IMR-90 (cell line): ENCODE measurements around the gene TMEM223. TPM values are rescaled to one million over a fixed set of nuclear protein-coding genes. Genes with fewer than 3 reads are reported as not detected.

Experiments
- ATAC-seq: fragments of 200-7000 bp; cut with Tn5 transposase; 2 replicates; pipeline ENCODE4 v1.9.1; 2020; ENCODE audit warnings: low read depth, mild to moderate bottlenecking, moderate library complexity
- BruUV-seq: library from RNA; stranded (reverse); fragments of 400-500 nt; replicated peaks from 2 replicates; lab custom pipeline; 2021; lab: Mats Ljungman, UMichigan
- CTCF ChIA-PET: fragments of 300-600 bp; formaldehyde crosslinking; extraction: SDS; loops from one replicate; lab custom pipeline; 2021; ENCODE audit warnings: antibody characterized with exemption; lab: Yijun Ruan, JAX
- POLR2A ChIA-PET: fragments of 300-600 bp; sonication (Branson Sonifier 250); formaldehyde crosslinking; loops from one replicate; lab custom pipeline; 2022; ENCODE audit warnings: antibody characterized with exemption; ENCODE audit not compliant: unreplicated experiment; lab: Charles Lee
- DNase-seq: peaks from one replicate; pipeline ENCODE4 v3.0.0; 2013
- H2AFZ ChIP-seq: replicated peaks from 2 replicates; pipeline ENCODE3; 2013; ENCODE audit warnings: low read length, mild to moderate bottlenecking; ENCODE audit not compliant: poor library complexity
- H2AK5ac ChIP-seq: 2 replicates; pipeline ENCODE4 v1.6.1; 2013; ENCODE audit warnings: low read depth, low read length, inconsistent platforms
- H2AK9ac ChIP-seq: replicated peaks from 2 replicates; pipeline ENCODE3; 2013; ENCODE audit warnings: mild to moderate bottlenecking, low read depth, low read length, moderate library complexity; ENCODE audit not compliant: poor library complexity
- H2BK120ac ChIP-seq: 2 replicates; pipeline ENCODE4 v1.6.1; 2013; ENCODE audit warnings: low read depth, low read length, inconsistent platforms
- H2BK15ac ChIP-seq: 3 replicates; pipeline ENCODE4 v1.6.1; 2013; ENCODE audit warnings: low read depth, low read length, inconsistent platforms
- H2BK20ac ChIP-seq: 2 replicates; pipeline ENCODE4 v1.6.1; 2013; ENCODE audit warnings: low read depth, mild to moderate bottlenecking, inconsistent platforms, low read length, moderate library complexity
- H2BK5ac ChIP-seq: 2 replicates; pipeline ENCODE4 v1.6.1; 2013; ENCODE audit warnings: mild to moderate bottlenecking, low read depth, low read length, inconsistent platforms; ENCODE audit not compliant: poor library complexity, severe bottlenecking
- H3K14ac ChIP-seq: replicated peaks from 2 replicates; pipeline ENCODE4 v1.6.1; 2013; ENCODE audit warnings: low read depth, low read length, inconsistent platforms
- H3K18ac ChIP-seq: 2 replicates; pipeline ENCODE4 v1.6.1; 2013; ENCODE audit warnings: low read depth, low read length, control low read depth
- H3K23ac ChIP-seq: 2 replicates; pipeline ENCODE4 v1.6.1; 2013; ENCODE audit warnings: low read depth, low read length, inconsistent platforms
- H3K27ac ChIP-seq: 2 replicates; pipeline ENCODE4 v1.5.1; 2013; ENCODE audit warnings: mild to moderate bottlenecking, control low read depth, low read length; ENCODE audit not compliant: insufficient read depth
- H3K27me3 ChIP-seq: 2 replicates; pipeline ENCODE4 v1.6.1; 2013; ENCODE audit warnings: low read length; ENCODE audit not compliant: control insufficient read depth, insufficient read depth
- H3K36me3 ChIP-seq: 2 replicates; pipeline ENCODE4 v1.6.1; 2013; ENCODE audit warnings: low read length, mixed read lengths; ENCODE audit not compliant: control insufficient read depth, insufficient read depth
- H3K4ac ChIP-seq: 2 replicates; pipeline ENCODE4 v1.6.1; 2013; ENCODE audit warnings: low read depth, low read length, inconsistent platforms
- H3K4me1 ChIP-seq: 2 replicates; pipeline ENCODE4 v1.6.1; 2013; ENCODE audit warnings: low read length, mixed read lengths; ENCODE audit not compliant: control insufficient read depth, insufficient read depth
- H3K4me2 ChIP-seq: 2 replicates; pipeline ENCODE4 v1.6.1; 2013; ENCODE audit warnings: low read depth, mild to moderate bottlenecking, control low read depth, low read length, moderate library complexity
- H3K4me3 ChIP-seq: 2 replicates; pipeline ENCODE4 v1.5.1; 2013; ENCODE audit warnings: low read depth, mild to moderate bottlenecking, control low read depth, low read length, moderate library complexity; ENCODE audit not compliant: insufficient read depth
- H3K56ac ChIP-seq: 2 replicates; pipeline ENCODE4 v1.6.1; 2013; ENCODE audit warnings: low read length, inconsistent platforms; ENCODE audit not compliant: insufficient read depth; ENCODE audit errors: extremely low read depth
- H3K79me1 ChIP-seq, 2 experiments: 2 replicates each; pipeline ENCODE4 v1.6.1; 2013; ENCODE audit warnings: low read length in 2 of 2, inconsistent platforms in 1 of 2, low read depth in 1 of 2
- H3K9ac ChIP-seq: 2 replicates; pipeline ENCODE4 v1.6.1; 2013; ENCODE audit warnings: low read depth, low read length, control low read depth
- H3K9me1 ChIP-seq: 2 replicates; pipeline ENCODE4 v1.6.1; 2013; ENCODE audit warnings: low read length, inconsistent platforms; ENCODE audit not compliant: insufficient read depth
- H3K9me3 ChIP-seq: 2 replicates; pipeline ENCODE4 v1.6.1; 2013; ENCODE audit warnings: low read length; ENCODE audit not compliant: control insufficient read depth, insufficient read depth
- H4K20me1 ChIP-seq: 2 replicates; pipeline ENCODE4 v1.6.1; 2013; ENCODE audit warnings: low read length, inconsistent platforms; ENCODE audit not compliant: insufficient read depth
- H4K5ac ChIP-seq: 2 replicates; pipeline ENCODE4 v1.6.1; 2013; ENCODE audit warnings: mild to moderate bottlenecking, low read depth, low read length, control low read depth
- H4K8ac ChIP-seq, 2 experiments: 2 replicates each; pipeline ENCODE4 v1.6.1; 2013; ENCODE audit warnings: low read depth in 2 of 2, low read length in 2 of 2, control low read depth in 1 of 2, inconsistent platforms in 1 of 2
- H4K91ac ChIP-seq: 2 replicates; pipeline ENCODE4 v1.6.1; 2013; ENCODE audit warnings: low read depth, low read length, inconsistent platforms; ENCODE audit not compliant: insufficient read depth
- BHLHE40 ChIP-seq: fragments of 150-350 bp; IDR thresholded peaks from 2 replicates; pipeline ENCODE4 v1.6.1; 2016; ENCODE audit warnings: mild to moderate bottlenecking, low read depth, low read length
- FOS ChIP-seq: fragments of 150-350 bp; IDR thresholded peaks from 2 replicates; pipeline ENCODE4 v1.6.1; 2016; ENCODE audit warnings: low read depth, low read length
- RAD21 ChIP-seq: IDR thresholded peaks from 2 replicates; pipeline ENCODE4 v1.6.1; 2012; ENCODE audit warnings: low read length, improper control_type of control experiment
- RCOR1 ChIP-seq: IDR thresholded peaks from 2 replicates; pipeline ENCODE4 v1.6.1; 2012; ENCODE audit warnings: mild to moderate bottlenecking, low read length, improper control_type of control experiment; ENCODE audit not compliant: insufficient replicate concordance
- RFX5 ChIP-seq: IDR thresholded peaks from 2 replicates; pipeline ENCODE4 v1.8.0; 2012; ENCODE audit warnings: low read depth, mild to moderate bottlenecking, low read length, moderate library complexity
- WGBS, 2 experiments: methylation state at CpG; one replicate each; pipeline versions ENCODE4 v1.1.5 to v1.1.7; 2013; ENCODE audit warnings: missing lambda C conversion rate in 2 of 2; ENCODE audit not compliant: insufficient read length in 1 of 2; ENCODE audit errors: extremely low coverage in 2 of 2; 5-methylcytosine and 5-hydroxymethylcytosine counted together
- dilution Hi-C: fragments of 300-500 bp; cut with HindIII; formaldehyde crosslinking; loops from one replicate; pipeline ENCODE4 v1.14.3; 2018; ENCODE audit warnings: low sequenced_read_pairs; ENCODE audit not compliant: unreplicated experiment
- in situ Hi-C: fragments of 300-500 bp; cut with MboI; formaldehyde crosslinking; loops from 3 replicates; pipeline ENCODE4 v1.14.3; 2019; ENCODE audit warnings: low sequenced_read_pairs, inconsistent platforms, mixed read lengths
- intact Hi-C: fragments of 100-400 bp; cut with micrococcal nuclease; formaldehyde crosslinking; loops from 2 replicates; pipeline ENCODE4 v1.10.0; 2022
- polyA plus RNA-seq, 3 experiments: library from polyadenylated mRNA; depleted of rRNA; stranded (reverse); fragments of >200 nt; gene quantifications; 2 replicates each; pipeline ENCODE4 v1.2.3, GENCODE V29; 2012; ENCODE audit warnings: low replicate concordance in 1 of 3
- total RNA-seq: library from RNA; depleted of rRNA; stranded (reverse); fragments of >200 nt; gene quantifications from 2 replicates; pipeline ENCODE4 v1.2.3, GENCODE V29; 2012
- TF ChIP-seq, protein P1 (sequence below): fragments of 150-350 bp; IDR thresholded peaks from 2 replicates; pipeline ENCODE4 v1.6.1; 2016; ENCODE audit warnings: low read depth, mild to moderate bottlenecking, low read length, moderate library complexity, borderline replicate concordance
- TF ChIP-seq, protein P2 (sequence below): fragments of 150-350 bp; IDR thresholded peaks from 2 replicates; pipeline ENCODE4 v1.6.1; 2017; ENCODE audit warnings: mild to moderate bottlenecking, antibody characterized with exemption, low read length, low read depth

The TMEM223 gene
- total and polyA plus RNA-seq, 2 of the 4 experiments (the other 2 are of a cell fraction), result 9.7 to 15.7 TPM

DNA sequence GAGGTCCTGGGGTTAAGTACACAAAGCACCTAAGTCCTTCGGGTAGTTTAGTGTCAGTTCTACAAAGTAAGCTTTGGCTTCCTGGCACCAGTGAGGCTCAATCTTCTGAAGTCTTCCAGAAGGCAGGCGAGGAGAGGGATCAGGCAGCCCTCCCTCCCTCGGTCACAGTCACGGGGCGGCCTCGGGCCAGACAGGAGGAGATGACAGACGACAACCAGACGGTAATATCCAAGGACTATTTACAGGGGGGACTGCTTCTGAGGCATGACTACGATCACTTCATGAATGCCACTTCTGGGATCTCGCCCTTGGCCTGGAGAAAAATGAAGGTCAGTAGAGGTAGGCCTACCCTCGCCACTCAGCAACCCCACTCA, 383 bp upstream of the TMEM223 start:
- H3K27me3 ChIP-seq, result no peaks in the 10 kb centered on the region
- peaks cover 55% of the 10 kb centered on the region for H3K36me3 ChIP-seq

More for the DNA sequence above, 383 bp upstream of the TMEM223 start:
- intact Hi-C loops (no loop called here), dilution Hi-C loops (no loop called here), in situ Hi-C loops (no loop called here)
- WGBS, 2 experiments, result no CpG with 5 or more reads among the region's 11 CpGs
- TF ChIP-seq FOS (no peak), RCOR1 (no peak), BHLHE40 (no peak), RAD21 (no peak), RFX5 (no peak)
- TF ChIP-seq, protein P1, sequence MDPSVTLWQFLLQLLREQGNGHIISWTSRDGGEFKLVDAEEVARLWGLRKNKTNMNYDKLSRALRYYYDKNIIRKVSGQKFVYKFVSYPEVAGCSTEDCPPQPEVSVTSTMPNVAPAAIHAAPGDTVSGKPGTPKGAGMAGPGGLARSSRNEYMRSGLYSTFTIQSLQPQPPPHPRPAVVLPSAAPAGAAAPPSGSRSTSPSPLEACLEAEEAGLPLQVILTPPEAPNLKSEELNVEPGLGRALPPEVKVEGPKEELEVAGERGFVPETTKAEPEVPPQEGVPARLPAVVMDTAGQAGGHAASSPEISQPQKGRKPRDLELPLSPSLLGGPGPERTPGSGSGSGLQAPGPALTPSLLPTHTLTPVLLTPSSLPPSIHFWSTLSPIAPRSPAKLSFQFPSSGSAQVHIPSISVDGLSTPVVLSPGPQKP, result no peak
- TF ChIP-seq, protein P2, sequence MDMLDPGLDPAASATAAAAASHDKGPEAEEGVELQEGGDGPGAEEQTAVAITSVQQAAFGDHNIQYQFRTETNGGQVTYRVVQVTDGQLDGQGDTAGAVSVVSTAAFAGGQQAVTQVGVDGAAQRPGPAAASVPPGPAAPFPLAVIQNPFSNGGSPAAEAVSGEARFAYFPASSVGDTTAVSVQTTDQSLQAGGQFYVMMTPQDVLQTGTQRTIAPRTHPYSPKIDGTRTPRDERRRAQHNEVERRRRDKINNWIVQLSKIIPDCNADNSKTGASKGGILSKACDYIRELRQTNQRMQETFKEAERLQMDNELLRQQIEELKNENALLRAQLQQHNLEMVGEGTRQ, result 0 out of 2 replicates have a peak, but pooled peaks have one; percentile 4
- CTCF ChIA-PET, result no interaction called here
- H2AK5ac ChIP-seq, result peak overlapping the region; percentile 68
- no peak overlapping the region for H3K56ac ChIP-seq
- no peak overlapping the region for H2BK15ac ChIP-seq
- H4K5ac ChIP-seq, result peak overlapping the region; percentile 56
- peak overlapping the region; percentile 76 for H2BK5ac ChIP-seq
- no peaks in the 10 kb centered on the region for H3K9me3 ChIP-seq
- H4K20me1 ChIP-seq, result peaks cover 7% of the 10 kb centered on the region
- no peak overlapping the region for H2BK20ac ChIP-seq
- BruUV-seq, result no TSS peak
- peak overlapping the region; percentile 36; the same call in 1 of the 2 replicates for H3K18ac ChIP-seq
- peak overlapping the region; percentile 93; the same call in 1 of the 2 replicates for H3K4me3 ChIP-seq
- H3K4me2 ChIP-seq, result peak overlapping the region; percentile 77
- H3K4ac ChIP-seq, result peak overlapping the region; percentile 49; the same call in 1 of the 2 replicates
- H2AK9ac ChIP-seq, result peak overlapping the region; percentile 4
- H3K9ac ChIP-seq, result peak overlapping the region; percentile 52
- no peaks in the 10 kb centered on the region for H3K9me1 ChIP-seq
- no peak overlapping the region for H2BK120ac ChIP-seq
- peak overlapping the region; percentile 29; the same call in 1 of the 2 replicates for H3K23ac ChIP-seq
- H2AFZ ChIP-seq, result peak overlapping the region; percentile 28
- H3K4me1 ChIP-seq, result peaks cover 12% of the 10 kb centered on the region
- peaks cover 12 to 49% of the 10 kb centered on the region in 2 experiments for H3K79me1 ChIP-seq
- peak overlapping the region; percentile 82 to 89; a peak in 3 of 4 replicates for H4K8ac ChIP-seq
- DNase-seq (peak; percentile 18), ATAC-seq (peak; percentile 3; the same call in 1 of the 2 replicates)
- POLR2A ChIA-PET, result interaction anchor here (1.0 kb wide), 1 partner anchor 10 kb away, joined by 3 read pairs; no protein-coding TSS in a partner anchor
- H3K14ac ChIP-seq, result no peak overlapping the region; the same call in 1 of the 2 replicates
- H4K91ac ChIP-seq, result peak overlapping the region; percentile 20; the same call in 1 of the 2 replicates
- H3K27ac ChIP-seq, result peak overlapping the region; percentile 74
